ENCODE results near the gene HDAC9.
"Not testable (repeated sequence)": the region's sequence is repeated elsewhere in the genome, so short reads cannot be mapped to it uniquely, and the experiment has no call there.

The HDAC9 gene

DNA sequence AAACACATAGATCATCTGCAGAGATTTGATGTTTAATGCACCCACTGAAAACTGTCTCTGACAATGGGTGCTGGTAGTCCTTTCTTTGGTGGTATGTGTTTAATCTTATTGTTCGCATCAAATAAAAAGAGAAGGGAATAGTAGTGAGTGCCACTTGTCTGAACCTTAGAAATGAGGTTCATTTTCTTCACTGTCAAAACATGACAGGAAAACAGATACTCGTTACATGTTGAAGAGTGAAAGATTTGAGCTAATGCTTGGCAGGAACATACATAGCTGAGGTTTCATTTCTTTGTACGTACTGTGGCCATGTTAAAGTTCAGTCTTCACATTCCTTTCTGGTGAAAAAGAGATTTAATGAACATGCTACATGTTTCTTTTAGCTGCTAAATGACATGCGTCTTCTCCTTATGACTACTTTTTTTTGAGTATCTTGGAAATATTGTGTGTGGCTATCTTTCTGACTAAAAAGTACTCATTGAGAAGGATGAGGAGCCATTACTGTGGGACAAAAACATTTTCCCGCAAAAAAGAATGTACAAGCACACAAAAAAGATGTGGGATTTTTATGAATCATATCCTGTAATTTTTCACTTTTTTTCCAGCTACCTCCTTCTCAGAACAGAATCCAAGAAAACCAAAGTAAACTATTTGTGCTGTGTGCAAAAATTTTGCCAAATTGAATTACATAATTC, 513.8 kb downstream of the HDAC9 start:
- DNase-seq, result no peak
- intact Hi-C loops (cut with DNase I), result no loop called here

DNA sequence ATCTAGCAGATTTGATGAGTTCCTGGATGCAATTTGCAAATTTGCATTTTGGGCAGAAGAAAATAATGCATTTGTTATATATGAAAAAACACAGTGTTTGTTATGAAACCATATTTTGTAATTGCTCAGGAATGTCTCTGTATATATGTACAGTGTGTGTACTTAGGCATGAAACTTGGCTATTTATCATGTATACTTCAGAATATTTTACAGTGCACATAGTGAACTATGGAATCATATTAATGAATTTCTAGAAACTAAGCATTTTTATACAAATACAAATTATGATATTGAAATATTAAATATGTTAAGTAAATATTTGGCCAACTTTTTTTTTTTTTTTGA, 514.4 kb downstream of the HDAC9 start:
- no peak for DNase-seq
- intact Hi-C loops (cut with DNase I), result no loop called here

DNA sequence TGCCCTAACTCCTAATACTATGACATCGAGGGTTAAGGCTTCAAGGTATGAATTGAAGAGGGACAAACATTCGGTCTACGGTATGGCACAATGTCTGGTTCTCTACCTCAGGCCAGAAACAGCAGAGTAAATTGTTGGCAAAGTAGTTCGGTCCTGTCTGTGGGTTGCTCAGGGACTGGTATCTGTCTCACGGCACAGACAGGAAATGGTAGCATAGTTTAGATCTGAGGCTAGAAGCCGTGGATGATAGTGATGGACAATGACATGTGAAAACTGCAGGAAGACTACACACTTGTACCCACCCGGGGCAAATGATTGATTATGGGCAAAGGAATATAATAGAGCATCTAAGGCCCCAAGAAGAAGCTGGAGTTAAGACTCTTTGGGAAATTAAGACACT, 515.7 kb downstream of the HDAC9 start:
- DNase-seq, result no peak
- intact Hi-C loops (cut with DNase I), result no loop called here

DNA sequence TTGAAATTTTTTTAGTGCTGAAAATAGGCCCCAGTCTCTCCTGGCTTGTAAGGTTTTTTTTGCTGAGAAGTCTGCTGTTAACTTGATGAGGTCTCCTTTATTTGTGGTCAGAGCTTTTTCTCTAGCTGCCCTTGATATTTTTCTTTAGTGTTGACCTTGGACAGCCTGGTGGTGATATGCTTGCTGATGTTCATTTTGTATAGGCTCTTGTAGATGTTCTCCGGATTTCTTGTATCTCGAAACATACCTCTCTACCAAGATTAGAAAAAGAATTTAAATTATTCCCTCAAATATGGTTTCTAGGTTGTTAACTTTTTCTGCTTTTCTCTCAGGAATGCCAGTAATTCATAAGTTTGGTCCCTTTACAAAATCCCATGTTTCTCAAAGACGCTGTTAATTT, 519.5 kb downstream of the HDAC9 start:
- DNase-seq, result no peak
- intact Hi-C loops (cut with DNase I), result no loop called here

DNA sequence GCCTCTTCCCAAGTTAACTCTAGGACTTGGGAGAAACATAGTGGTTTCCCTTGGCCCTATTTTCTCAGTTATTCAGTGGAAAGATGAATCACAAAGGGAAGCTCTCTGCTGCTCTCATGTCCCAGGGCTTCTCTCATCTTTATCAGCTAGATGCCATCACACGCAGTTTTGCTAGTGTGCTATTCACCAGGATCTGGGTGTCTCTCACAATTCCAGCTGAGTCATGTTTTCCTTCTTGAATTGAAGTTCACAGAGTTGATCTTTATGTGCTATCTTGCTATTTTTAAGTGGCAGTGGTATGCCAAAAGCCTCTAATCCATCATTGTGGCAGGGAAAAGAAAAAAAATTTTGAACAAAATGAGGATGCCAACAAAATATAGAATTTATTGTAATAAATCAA, 520.6 kb downstream of the HDAC9 start:
- DNase-seq, result no peak
- intact Hi-C loops (cut with DNase I), result no loop called here

DNA sequence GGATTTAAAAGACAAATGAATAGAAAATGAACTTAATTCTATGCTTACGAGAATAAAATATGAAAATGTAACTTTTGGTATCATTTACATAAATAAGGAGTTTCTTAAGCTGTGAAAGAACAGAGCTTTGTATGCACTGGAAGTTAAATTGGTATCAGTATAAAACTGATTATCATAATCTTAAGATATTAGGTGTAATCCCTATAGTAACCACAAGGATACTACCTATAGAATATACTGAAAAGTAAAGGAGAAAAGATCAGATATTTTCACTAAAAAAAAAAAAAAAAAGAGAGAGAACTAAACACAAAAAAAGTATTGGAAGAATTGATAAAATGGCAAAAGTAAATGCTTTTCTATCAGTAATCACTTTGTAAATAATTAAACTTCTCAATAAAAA, 521.8 kb downstream of the HDAC9 start:
- no peak for DNase-seq
- intact Hi-C loops (cut with DNase I), result no loop called here

DNA sequence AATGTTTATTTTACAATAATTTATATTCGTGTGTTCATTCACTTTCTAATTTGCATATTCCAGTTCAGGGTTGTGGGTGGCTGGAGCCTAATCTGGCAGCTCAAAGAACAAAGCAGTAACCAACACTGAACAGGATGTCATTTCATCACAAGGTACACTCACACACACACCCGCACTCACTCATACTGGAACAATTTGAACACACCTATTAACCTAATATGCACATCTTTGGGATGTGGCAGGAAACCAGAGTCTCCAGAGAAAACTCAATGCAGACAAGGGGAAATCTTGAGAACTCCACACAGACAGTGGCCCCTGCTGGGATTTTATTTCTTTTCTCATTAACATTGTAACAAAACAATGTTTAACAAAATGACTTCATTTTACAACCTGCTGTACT, 524.5 kb downstream of the HDAC9 start:
- DNase-seq, result no peak
- intact Hi-C loops (cut with DNase I), result no loop called here

DNA sequence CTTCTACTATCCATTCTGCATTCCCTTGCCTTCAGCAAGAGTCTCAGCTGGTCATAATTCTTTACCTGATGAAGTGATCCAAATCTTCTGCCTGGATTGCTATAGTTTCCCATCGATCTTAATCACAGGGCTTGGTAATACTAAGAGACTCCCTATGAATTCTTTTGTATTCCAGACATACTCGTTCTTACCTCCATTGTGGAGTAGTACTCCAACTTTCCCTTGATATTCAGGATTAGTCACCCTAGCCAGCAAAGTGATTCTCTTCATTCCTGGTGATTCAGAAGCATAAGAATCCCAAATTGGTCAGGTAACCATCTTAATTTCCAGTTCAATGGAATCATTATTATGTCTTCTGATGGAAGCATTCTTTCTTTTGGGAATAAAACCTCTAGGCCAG, 525.2 kb downstream of the HDAC9 start:
- DNase-seq, result no peak
- intact Hi-C loops (cut with DNase I), result no loop called here

DNA sequence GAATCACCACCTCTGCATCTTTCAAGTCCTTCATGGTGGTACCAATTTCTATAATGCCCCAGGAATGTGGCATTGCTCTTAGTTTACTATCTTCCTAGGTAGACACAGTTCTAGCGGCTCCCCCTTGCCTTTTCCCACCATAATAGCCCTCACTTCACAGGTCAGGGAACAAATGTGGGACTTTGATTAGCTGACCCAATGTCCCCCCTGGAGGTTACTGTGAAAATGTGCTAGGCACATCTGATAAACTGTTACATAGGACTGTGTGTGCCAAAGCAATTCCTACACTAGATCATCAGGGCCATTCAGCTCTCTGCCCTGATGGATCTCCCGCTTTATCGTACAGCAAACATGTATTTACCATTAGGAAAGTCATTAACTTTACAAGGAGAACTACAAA, 527.9 kb downstream of the HDAC9 start:
- intact Hi-C loops (cut with DNase I), result no loop called here
- DNase-seq, result no peak

DNA sequence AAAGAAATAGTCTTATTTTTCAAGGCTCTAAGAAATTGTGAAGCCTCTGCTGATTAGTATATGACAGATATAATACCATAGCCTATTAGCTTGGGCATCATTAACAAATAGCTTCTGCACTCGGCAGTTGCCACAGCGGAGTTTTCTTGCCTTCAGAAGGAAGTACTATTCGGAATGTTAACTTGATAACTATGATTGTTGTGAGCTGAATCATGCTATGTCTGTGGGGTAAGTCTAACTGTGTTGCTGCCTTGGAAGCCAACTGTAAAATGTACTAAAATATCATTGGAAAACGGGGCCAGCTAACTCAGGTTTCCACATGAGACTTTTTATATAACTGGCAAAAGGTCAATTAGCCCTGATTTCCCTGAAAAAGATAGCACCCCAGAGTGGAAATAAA, 528.7 kb downstream of the HDAC9 start:
- no peak for DNase-seq
- intact Hi-C loops (cut with DNase I), result no loop called here

DNA sequence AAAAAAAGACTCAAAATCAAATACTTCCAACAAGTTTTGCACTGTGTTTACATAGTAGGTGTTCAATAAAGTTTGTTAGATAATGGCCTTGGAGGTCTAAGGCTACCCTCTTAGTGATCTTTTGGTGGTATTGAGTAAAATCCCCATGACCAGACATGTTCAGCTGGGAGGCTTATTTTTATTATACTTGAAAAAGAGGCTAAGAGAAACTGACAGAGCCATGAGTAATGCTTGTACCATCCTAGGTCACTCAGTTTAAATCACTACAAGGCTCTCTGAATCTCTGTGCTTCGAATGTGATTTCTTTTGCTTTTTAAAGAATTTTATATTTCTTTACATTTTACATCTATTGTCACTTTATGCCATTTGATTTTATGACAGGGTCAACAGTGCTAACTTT, 531.3 kb downstream of the HDAC9 start:
- intact Hi-C loops (cut with DNase I), result no loop called here
- DNase-seq, result no peak

DNA sequence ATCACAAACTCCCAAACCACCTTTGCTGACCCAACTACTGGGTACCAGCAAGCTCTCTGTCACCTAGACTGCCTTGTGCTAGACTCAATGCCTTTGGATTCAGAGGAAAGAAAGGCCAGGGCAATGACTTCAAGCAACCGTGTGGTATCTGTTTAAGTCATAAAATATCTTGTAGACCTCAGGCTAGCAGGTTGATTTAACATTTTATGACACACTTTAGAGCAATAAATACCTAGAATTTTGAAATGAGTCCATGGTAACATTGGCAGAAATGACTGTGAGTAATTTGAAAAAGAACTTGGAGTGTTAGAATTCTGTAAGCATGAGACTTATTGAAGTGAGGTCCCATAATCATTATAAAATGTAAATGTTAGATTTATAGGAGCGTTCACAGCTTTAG, 534.7 kb downstream of the HDAC9 start:
- DNase-seq, result no peak
- intact Hi-C loops (cut with DNase I), result no loop called here

DNA sequence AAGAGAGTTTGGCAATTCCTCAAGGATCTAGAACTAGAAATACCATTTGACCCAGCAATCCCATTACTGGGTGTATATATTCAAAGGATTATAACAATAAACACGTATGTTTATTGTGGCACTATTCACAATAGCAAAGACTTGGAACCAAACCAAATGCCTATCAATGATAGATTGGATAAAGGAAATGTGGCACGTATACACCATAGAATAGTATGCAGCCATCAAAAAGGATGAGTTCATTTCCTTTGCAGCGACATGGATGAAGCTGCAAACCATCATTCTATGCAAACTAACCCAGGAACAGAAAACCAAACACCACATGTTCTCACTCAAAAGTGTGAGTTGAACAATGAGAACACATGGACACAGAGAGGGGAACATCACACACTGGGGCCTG, 537.4 kb downstream of the HDAC9 start:
- DNase-seq; intact Hi-C loops (cut with DNase I): not testable (repeated sequence)

DNA sequence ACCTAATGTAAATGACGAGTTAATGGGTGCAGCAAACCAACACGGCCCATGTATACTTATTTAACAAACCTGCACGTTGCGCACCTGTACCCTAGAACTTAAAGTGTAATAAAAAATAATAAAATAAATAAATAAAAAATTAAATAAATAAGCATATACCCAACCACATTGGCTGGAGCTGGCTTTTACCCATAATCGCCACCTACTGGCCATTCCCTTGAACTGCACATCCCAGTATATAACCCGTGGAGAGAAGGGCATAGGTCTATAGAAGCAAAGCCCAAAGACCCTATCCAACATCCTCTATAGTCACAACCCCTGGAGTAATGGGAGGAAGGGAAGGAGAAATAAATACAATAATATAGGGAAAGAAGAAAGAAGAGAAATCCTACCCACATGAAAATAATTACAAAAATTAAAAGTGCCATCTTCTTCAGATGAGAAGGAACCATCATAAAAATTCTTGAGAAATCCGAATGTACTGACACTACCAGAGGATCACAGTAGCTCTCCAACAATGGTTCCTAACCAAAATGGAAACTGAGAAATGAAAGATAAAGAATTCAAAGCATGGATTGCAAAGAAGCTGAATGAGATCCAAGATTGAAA, 556.3 kb downstream of the HDAC9 start:
- intact Hi-C loops (cut with DNase I), result no loop called here
- peak in 20 of 42 donors; percentile 10 to 64 (median 20) for DNase-seq
